ENCODE measurements around the gene PNPLA2. TPM values are rescaled to one million over a fixed set of nuclear protein-coding genes. Genes with fewer than 3 reads are reported as not detected.
A peak's percentile ranks its signal among the peaks of the same experiment; 100 is the strongest.

The PNPLA2 gene
- polyA plus RNA-seq, 1 donor = 98.0 TPM

GRCh38 chr11:827146-827896, 8.6 kb downstream of the PNPLA2 start:
- peak in 1 of 2 donors; percentile 87 for DNase-seq
- Histone ChIP-seq H3K27ac (ENCODE audit: low read length) (peak overlapping the region; percentile 98), H3K4me3 (ENCODE audit: low read length) (peak overlapping the region; percentile 57), H3K27me3 (ENCODE audit: control insufficient read depth, insufficient read depth, low read length) (peaks cover 54% of the 10 kb centered on the region), H3K4me1 (ENCODE audit: control insufficient read depth, insufficient read depth, low read length) (peaks cover 66% of the 10 kb centered on the region), H3K9me3 (ENCODE audit: control insufficient read depth, low read depth, low read length) (no peaks in the 10 kb centered on the region), H3K36me3 (ENCODE audit: control insufficient read depth, insufficient read depth, low read length) (peaks cover 23% of the 10 kb centered on the region)
- no CpG with 5 or more reads among the region's 66 CpGs for WGBS (ENCODE audit: insufficient coverage, low lambda C conversion rate)

- Histone ChIP-seq H3K4me3 (ENCODE audit: low read length) (peak within 1 kb of the TSS; percentile 57), H3K36me3 (ENCODE audit: control insufficient read depth, insufficient read depth, low read length) (peaks cover 20% of the 10 kb centered on the region), H3K4me1 (ENCODE audit: control insufficient read depth, insufficient read depth, low read length) (peaks cover 68% of the 10 kb centered on the region), H3K9me3 (ENCODE audit: control insufficient read depth, low read depth, low read length) (no peaks in the 10 kb centered on the region), H3K27ac (ENCODE audit: low read length) (peak within 1 kb of the TSS; percentile 98), H3K27me3 (ENCODE audit: control insufficient read depth, insufficient read depth, low read length) (peaks cover 55% of the 10 kb centered on the region)
- peak; percentile 81 to 92 for DNase-seq
- no CpG with 5 or more reads among the region's 5 CpGs for WGBS (ENCODE audit: insufficient coverage, low lambda C conversion rate)
Observed at GRCh38 chr11:827897-828192, 9.1 kb downstream of the PNPLA2 start, which contains the start of gene CRACR2B. CRACR2B (plus strand) TSS chr11:827919; CDS start chr11:828608, 689 bp downstream.

- no CpG with 5 or more reads among the region's 21 CpGs for WGBS (ENCODE audit: insufficient coverage, low lambda C conversion rate)
- no peaks in the 10 kb centered on the region for H3K9me3 ChIP-seq (ENCODE audit: control insufficient read depth, low read depth, low read length)
- peaks cover 55% of the 10 kb centered on the region for H3K27me3 ChIP-seq (ENCODE audit: control insufficient read depth, insufficient read depth, low read length)
- peak overlapping the region; percentile 98 for H3K27ac ChIP-seq (ENCODE audit: low read length)
- H3K4me1 ChIP-seq (ENCODE audit: control insufficient read depth, insufficient read depth, low read length) = peaks cover 68% of the 10 kb centered on the region
- H3K36me3 ChIP-seq (ENCODE audit: control insufficient read depth, insufficient read depth, low read length) = peaks cover 15% of the 10 kb centered on the region
- H3K4me3 ChIP-seq (ENCODE audit: low read length) = no peak overlapping the region
- DNase-seq = no peak
Observed at GRCh38 chr11:828506-829175, 9.9 kb downstream of the PNPLA2 start.

- Histone ChIP-seq H3K4me1 (ENCODE audit: control insufficient read depth, insufficient read depth, low read length) (peaks cover 66% of the 10 kb centered on the region), H3K9me3 (ENCODE audit: control insufficient read depth, low read depth, low read length) (no peaks in the 10 kb centered on the region), H3K27me3 (ENCODE audit: control insufficient read depth, insufficient read depth, low read length) (peaks cover 55% of the 10 kb centered on the region), H3K4me3 (ENCODE audit: low read length) (peak overlapping the region; percentile 45), H3K27ac (ENCODE audit: low read length) (peak overlapping the region; percentile 98), H3K36me3 (ENCODE audit: control insufficient read depth, insufficient read depth, low read length) (peaks cover 9% of the 10 kb centered on the region)
- peak in 1 of 2 donors; percentile 64 for DNase-seq
- no CpG with 5 or more reads among the region's 40 CpGs for WGBS (ENCODE audit: insufficient coverage, low lambda C conversion rate)
Observed at GRCh38 chr11:829176-829846, 10.6 kb downstream of the PNPLA2 start.

GRCh38 chr11:829847-830294, 11.2 kb downstream of the PNPLA2 start:
- peaks cover 70% of the 10 kb centered on the region for H3K4me1 ChIP-seq (ENCODE audit: control insufficient read depth, insufficient read depth, low read length)
- H3K27me3 ChIP-seq (ENCODE audit: control insufficient read depth, insufficient read depth, low read length) = peaks cover 55% of the 10 kb centered on the region
- H3K36me3 ChIP-seq (ENCODE audit: control insufficient read depth, insufficient read depth, low read length) = peaks cover 7% of the 10 kb centered on the region
- DNase-seq = no peak
- peak overlapping the region; percentile 45 for H3K4me3 ChIP-seq (ENCODE audit: low read length)
- no CpG with 5 or more reads among the region's 39 CpGs for WGBS (ENCODE audit: insufficient coverage, low lambda C conversion rate)
- H3K9me3 ChIP-seq (ENCODE audit: control insufficient read depth, low read depth, low read length) = no peaks in the 10 kb centered on the region
- no peak overlapping the region for H3K27ac ChIP-seq (ENCODE audit: low read length)

GRCh38 chr11:830295-831117, 11.8 kb downstream of the PNPLA2 start:
- peaks cover 68% of the 10 kb centered on the region for H3K4me1 ChIP-seq (ENCODE audit: control insufficient read depth, insufficient read depth, low read length)
- no peak overlapping the region for H3K27ac ChIP-seq (ENCODE audit: low read length)
- H3K27me3 ChIP-seq (ENCODE audit: control insufficient read depth, insufficient read depth, low read length) = peaks cover 54% of the 10 kb centered on the region
- H3K9me3 ChIP-seq (ENCODE audit: control insufficient read depth, low read depth, low read length) = no peaks in the 10 kb centered on the region
- peaks cover 3% of the 10 kb centered on the region for H3K36me3 ChIP-seq (ENCODE audit: control insufficient read depth, insufficient read depth, low read length)
- no CpG with 5 or more reads among the region's 78 CpGs for WGBS (ENCODE audit: insufficient coverage, low lambda C conversion rate)
- DNase-seq = peak; percentile 79 to 86
- peak overlapping the region; percentile 45 for H3K4me3 ChIP-seq (ENCODE audit: low read length)

GRCh38 chr11:831118-831864, 12.6 kb downstream of the PNPLA2 start:
- WGBS (ENCODE audit: insufficient coverage, low lambda C conversion rate) = no CpG with 5 or more reads among the region's 31 CpGs
- no peaks in the 10 kb centered on the region for H3K9me3 ChIP-seq (ENCODE audit: control insufficient read depth, low read depth, low read length)
- H3K36me3 ChIP-seq (ENCODE audit: control insufficient read depth, insufficient read depth, low read length) = peaks cover 9% of the 10 kb centered on the region
- no peak overlapping the region for H3K4me3 ChIP-seq (ENCODE audit: low read length)
- DNase-seq = no peak
- peaks cover 49% of the 10 kb centered on the region for H3K27me3 ChIP-seq (ENCODE audit: control insufficient read depth, insufficient read depth, low read length)
- H3K4me1 ChIP-seq (ENCODE audit: control insufficient read depth, insufficient read depth, low read length) = peaks cover 65% of the 10 kb centered on the region
- H3K27ac ChIP-seq (ENCODE audit: low read length) = no peak overlapping the region

- no peak for DNase-seq
- no CpG with 5 or more reads among the region's 23 CpGs for WGBS (ENCODE audit: insufficient coverage, low lambda C conversion rate)
- Histone ChIP-seq H3K9me3 (ENCODE audit: control insufficient read depth, low read depth, low read length) (no peaks in the 10 kb centered on the region), H3K27me3 (ENCODE audit: control insufficient read depth, insufficient read depth, low read length) (peaks cover 45% of the 10 kb centered on the region), H3K27ac (ENCODE audit: low read length) (peak overlapping the region; percentile 39), H3K4me1 (ENCODE audit: control insufficient read depth, insufficient read depth, low read length) (peaks cover 69% of the 10 kb centered on the region), H3K36me3 (ENCODE audit: control insufficient read depth, insufficient read depth, low read length) (peaks cover 17% of the 10 kb centered on the region), H3K4me3 (ENCODE audit: low read length) (peak overlapping the region; percentile 52)
Observed at GRCh38 chr11:831961-832528, 13.3 kb downstream of the PNPLA2 start.

- WGBS (ENCODE audit: insufficient coverage, low lambda C conversion rate) = no CpG with 5 or more reads among the region's 67 CpGs
- H3K36me3 ChIP-seq (ENCODE audit: control insufficient read depth, insufficient read depth, low read length) = peaks cover 22% of the 10 kb centered on the region
- DNase-seq = peak in 1 of 2 donors; percentile 73
- H3K4me3 ChIP-seq (ENCODE audit: low read length) = peak within 1 kb of the TSS; percentile 85
- H3K4me1 ChIP-seq (ENCODE audit: control insufficient read depth, insufficient read depth, low read length) = peaks cover 69% of the 10 kb centered on the region
- H3K27me3 ChIP-seq (ENCODE audit: control insufficient read depth, insufficient read depth, low read length) = peaks cover 41% of the 10 kb centered on the region
- peak within 1 kb of the TSS; percentile 89 for H3K27ac ChIP-seq (ENCODE audit: low read length)
- no peaks in the 10 kb centered on the region for H3K9me3 ChIP-seq (ENCODE audit: control insufficient read depth, low read depth, low read length)
Observed at GRCh38 chr11:832529-833113, 13.9 kb downstream of the PNPLA2 start, which contains the start of gene CD151. CD151 (plus strand) TSS chr11:832952; CDS start chr11:836070, 3,118 bp downstream.

All from large intestine (tissue), 3 donors.